ENCODE results near the gene TUBGCP3.

TUBGCP3 gene

DNA sequence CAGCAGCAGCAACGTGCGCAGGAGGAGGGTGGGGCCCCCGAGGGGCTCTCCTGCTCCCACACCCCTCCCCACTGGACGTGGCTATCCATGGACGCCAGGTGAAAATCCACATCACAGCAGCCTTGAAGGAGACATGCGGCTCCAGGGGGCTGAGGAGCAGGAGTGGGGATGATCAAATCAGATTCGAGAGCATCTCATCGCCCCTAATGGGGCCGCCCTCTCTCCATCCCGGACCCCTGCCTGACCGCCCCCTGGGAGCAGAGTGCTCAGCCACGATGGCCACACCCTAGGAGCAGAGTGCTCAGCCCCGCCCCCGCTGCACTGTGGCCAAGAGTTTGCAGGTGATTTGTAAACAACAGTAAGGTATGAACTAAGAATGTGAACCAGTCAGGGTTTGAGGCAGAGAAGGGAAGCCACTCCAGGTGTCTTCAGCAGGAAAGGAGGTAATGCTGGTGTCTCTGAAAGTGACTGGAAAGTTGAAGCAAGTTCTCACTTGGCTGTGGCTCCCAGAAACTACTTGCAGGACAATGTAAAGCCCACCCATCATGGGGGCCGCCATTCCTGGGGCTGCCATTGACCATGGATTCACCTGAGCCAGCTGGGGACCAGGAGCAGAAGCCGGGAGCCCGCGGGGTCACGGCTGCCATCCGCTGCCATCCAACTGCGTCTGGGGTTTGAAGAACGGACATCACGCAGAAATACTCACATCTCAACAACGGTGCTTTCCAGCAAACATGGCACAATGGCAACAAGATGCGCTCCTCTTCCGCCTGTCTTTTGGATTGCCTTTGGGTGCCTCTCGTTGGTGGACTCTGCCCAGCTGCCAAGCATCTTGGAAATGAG, 140.0 kb downstream of the TUBGCP3 start:
- TF ChIP-seq, protein P1, sequence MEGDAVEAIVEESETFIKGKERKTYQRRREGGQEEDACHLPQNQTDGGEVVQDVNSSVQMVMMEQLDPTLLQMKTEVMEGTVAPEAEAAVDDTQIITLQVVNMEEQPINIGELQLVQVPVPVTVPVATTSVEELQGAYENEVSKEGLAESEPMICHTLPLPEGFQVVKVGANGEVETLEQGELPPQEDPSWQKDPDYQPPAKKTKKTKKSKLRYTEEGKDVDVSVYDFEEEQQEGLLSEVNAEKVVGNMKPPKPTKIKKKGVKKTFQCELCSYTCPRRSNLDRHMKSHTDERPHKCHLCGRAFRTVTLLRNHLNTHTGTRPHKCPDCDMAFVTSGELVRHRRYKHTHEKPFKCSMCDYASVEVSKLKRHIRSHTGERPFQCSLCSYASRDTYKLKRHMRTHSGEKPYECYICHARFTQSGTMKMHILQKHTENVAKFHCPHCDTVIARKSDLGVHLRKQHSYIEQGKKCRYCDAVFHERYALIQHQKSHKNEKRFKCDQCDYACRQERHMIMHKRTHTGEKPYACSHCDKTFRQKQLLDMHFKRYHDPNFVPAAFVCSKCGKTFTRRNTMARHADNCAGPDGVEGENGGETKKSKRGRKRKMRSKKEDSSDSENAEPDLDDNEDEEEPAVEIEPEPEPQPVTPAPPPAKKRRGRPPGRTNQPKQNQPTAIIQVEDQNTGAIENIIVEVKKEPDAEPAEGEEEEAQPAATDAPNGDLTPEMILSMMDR (IDR thresholded peaks at IDR 0.05; ENCODE audit: borderline replicate concordance, insufficient read depth, low read depth, low read length), result no peak
- no peak overlapping the region for H3K4me3 ChIP-seq (ENCODE audit: low read depth, low read length)

DNA sequence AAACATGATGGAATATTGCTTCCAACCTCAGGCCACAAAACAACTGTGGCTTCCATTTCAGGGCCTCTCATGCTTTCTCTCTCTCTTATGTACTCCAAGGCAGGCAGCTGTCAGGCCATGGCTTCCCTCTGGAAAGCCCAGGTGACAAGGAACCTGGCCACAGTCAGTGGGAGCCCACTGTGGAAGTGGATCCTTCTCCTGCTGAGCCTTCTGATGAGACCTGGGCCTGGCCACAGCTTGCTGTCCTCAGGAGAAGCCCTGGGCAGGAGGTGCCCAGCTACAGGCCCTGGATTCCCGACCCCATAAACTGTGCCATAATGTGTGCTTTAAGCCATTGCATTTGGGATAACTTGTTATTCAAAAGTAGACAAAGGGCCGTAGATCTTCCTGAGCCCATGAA, 140.6 kb downstream of the TUBGCP3 start:
- TF ChIP-seq, protein P1 (IDR thresholded peaks at IDR 0.05; ENCODE audit: borderline replicate concordance, insufficient read depth, low read depth, low read length), result no peak

DNA sequence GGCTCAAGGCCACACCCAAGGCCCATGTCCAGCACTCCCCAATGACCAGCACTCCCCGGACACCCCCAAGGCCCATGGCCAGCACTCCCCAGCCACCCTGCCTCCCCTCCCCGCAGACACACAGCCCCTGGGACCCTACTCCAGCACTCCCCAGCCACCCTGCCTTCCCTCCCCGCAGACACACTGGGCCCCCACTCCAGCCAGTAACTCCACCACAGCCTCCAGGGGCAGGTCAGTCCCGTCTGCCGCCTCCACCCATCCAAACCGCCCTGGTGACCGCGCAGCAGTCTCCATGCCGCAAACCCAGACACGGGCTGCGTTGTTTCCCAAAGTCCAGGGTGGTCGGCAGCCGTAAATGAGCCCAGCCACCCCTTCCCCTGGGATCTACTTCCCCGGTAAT, 141.1 kb downstream of the TUBGCP3 start:
- H3K4me3 ChIP-seq (ENCODE audit: low read depth, low read length), result no peak overlapping the region
- TF ChIP-seq, protein P1 (IDR thresholded peaks at IDR 0.05; ENCODE audit: borderline replicate concordance, insufficient read depth, low read depth, low read length), result no peak

More for the DNA sequence above, 140.6 kb downstream of the TUBGCP3 start:
- no peak overlapping the region for H3K4me3 ChIP-seq (ENCODE audit: low read depth, low read length)

DNA sequence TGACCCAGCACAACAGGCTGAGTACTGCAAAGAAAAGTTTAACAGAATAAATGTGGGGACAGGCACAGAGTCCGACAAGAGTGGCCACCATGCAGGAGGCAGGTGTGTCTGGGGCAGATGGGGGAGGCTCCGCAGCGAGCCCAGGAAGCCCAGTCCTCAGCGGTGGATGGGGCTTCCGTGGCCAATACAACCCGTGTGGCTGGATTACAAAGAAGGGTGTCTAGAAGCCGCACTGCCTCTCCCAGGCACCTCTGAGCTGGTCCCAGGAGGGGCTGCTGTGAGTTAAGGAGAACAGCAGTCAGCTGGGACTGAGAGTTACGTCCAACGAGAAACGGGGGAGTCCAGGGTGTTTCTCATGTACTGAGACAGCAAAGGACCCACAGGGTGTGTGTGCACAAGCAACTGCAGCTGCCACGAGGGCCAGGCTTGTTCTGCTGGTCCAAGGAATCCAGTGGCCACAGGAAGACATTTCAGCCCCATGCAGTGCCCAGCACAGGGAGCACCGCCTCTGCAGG, 141.5 kb downstream of the TUBGCP3 start:
- TF ChIP-seq, protein P1 (IDR thresholded peaks at IDR 0.05; ENCODE audit: borderline replicate concordance, insufficient read depth, low read depth, low read length), result no peak
- H3K4me3 ChIP-seq (ENCODE audit: low read depth, low read length), result no peak overlapping the region

DNA sequence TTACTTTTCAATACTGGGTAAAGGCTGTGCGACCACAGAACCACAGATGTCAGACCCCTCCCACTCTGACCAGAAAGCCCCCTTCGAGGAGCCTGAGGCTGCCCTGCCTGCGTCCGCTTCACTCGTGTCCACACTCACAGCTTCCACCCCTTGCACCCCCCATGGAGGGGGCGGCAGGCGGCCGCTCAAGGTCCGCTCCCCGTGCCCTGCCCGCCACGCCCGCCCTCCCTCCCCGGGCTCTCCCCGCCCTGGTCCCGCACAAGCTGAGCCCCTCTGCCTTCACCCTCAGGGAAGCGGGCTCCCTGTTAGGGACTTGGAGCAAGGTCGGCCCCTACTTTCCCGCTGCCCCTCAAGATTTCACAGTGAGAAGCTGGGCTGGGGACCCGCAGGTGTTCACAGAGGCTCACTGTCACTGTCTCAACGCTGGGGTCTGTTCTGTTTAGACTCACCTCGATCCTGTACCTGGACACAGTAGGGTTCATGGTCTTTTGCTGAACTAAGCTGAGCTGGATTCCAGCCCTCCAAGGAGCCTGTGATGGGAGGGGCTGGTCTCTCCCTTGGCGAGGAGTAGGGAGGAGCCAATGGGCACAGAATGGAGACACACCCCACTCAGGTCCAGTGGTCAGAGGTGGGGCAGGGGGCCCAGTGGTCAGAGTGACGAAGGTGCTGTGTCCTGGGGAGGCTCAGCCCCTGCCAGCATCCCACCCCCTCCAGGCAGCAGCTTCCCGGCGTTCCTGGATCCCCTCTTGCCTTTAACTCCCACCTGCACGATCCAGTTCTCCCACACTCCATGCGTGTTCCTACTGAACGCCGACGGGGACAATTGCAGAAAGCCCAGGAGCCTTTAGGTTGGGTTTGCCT, 142.3 kb downstream of the TUBGCP3 start:
- H3K4me3 ChIP-seq (ENCODE audit: low read depth, low read length), result no peak overlapping the region
- TF ChIP-seq, protein P1 (IDR thresholded peaks at IDR 0.05; ENCODE audit: borderline replicate concordance, insufficient read depth, low read depth, low read length), result no peak

DNA sequence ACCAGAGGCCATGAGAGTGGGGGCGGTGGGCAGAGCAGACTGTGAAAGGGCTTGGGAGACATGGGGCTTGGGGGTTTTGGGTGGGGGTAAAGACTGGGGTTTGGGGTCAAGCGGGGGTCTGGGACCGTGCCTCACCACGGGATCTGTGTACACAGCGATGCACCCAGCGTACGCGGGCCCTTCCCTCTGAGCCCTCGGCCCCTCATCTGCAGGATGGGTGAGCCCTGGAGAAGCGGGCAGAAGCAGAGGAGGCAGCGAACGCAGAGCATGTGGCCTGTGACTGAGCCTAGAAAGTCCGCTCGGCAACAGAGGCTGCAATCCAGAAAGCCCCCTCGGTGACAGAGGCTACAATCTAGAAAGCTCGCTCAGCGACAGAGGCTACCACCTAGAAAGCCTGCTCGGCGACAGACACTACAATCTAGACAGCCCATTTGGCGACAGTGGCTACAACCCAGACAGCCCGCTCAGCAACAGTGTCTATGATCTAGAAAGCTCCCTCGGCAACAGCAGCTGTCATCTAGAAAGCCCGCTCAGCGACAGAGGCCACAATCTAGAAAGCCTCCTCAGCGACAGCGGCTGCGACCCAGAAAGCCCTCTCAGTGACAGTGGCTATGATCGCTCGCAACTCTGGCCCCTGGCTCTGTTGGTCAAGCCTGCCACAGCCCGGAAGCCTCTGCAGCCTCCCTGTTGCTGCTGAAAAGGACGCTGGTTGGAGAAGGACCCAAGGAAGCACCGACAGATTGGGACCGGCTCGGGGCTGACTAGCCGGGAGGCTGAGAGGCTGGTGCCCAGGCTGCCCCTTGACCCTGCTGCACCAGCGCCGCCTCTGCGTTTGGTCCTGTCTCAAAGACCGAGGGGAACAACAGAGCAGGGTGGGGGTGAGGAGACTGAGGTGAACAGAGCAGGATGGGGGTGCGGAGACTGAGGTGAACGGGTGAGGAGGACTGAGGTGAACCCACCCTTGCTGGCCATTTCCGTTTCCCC, 143.2 kb downstream of the TUBGCP3 start:
- H3K4me3 ChIP-seq (ENCODE audit: low read depth, low read length), result no peak overlapping the region
- TF ChIP-seq, protein P1 (IDR thresholded peaks at IDR 0.05; ENCODE audit: borderline replicate concordance, insufficient read depth, low read depth, low read length), result no peak

Data from GM12875 (cell line).